NCI-H226 (cell line): ENCODE data around the gene MAPKAPK5.
"Not testable (repeated sequence)": the region's sequence is repeated elsewhere in the genome, so short reads cannot be mapped to it uniquely, and the experiment has no call there.

Source experiments
- DNase-seq: peaks from one replicate; pipeline ENCODE4 v3.0.0-alpha.2; 2015

Gene MAPKAPK5

GRCh38 chr12:111828338-111828979, 13.6 kb upstream of the MAPKAPK5 start:
- no peak for DNase-seq

- DNase-seq: not testable (repeated sequence)
Measured at GRCh38 chr12:111829635-111830034, 12.4 kb upstream of the MAPKAPK5 start.

- DNase-seq: not testable (repeated sequence)
Measured at GRCh38 chr12:111834740-111835386, 7.2 kb upstream of the MAPKAPK5 start.

GRCh38 chr12:111835531-111836181, 6.4 kb upstream of the MAPKAPK5 start:
- not testable (repeated sequence) for DNase-seq

- no peak for DNase-seq
Measured at GRCh38 chr12:111838353-111838752, 3.7 kb upstream of the MAPKAPK5 start.

- no peak for DNase-seq
Measured at GRCh38 chr12:111840807-111841206, 1.2 kb upstream of the MAPKAPK5 start.

- no peak for DNase-seq
Measured at GRCh38 chr12:111841236-111841749, 735 bp upstream of the MAPKAPK5 start.

- no peak for DNase-seq
Measured at GRCh38 chr12:111842556-111843396, 748 bp downstream of the MAPKAPK5 start.

GRCh38 chr12:111846016-111846415, 4.0 kb downstream of the MAPKAPK5 start:
- no peak for DNase-seq

GRCh38 chr12:111850526-111850925, 8.5 kb downstream of the MAPKAPK5 start:
- no peak for DNase-seq

GRCh38 chr12:111858186-111858585, 16.2 kb downstream of the MAPKAPK5 start:
- DNase-seq: no peak

GRCh38 chr12:111858778-111859177, 16.8 kb downstream of the MAPKAPK5 start:
- DNase-seq: no peak

GRCh38 chr12:111864913-111865312, 22.9 kb downstream of the MAPKAPK5 start:
- no peak for DNase-seq

GRCh38 chr12:111867531-111867930, 25.5 kb downstream of the MAPKAPK5 start:
- no peak for DNase-seq

- DNase-seq: no peak
Measured at GRCh38 chr12:111868676-111869588, 26.9 kb downstream of the MAPKAPK5 start.

- DNase-seq: no peak
Measured at GRCh38 chr12:111869671-111870070, 27.6 kb downstream of the MAPKAPK5 start.

GRCh38 chr12:111870216-111870615, 28.2 kb downstream of the MAPKAPK5 start:
- DNase-seq: no peak

GRCh38 chr12:111870706-111871105, 28.7 kb downstream of the MAPKAPK5 start:
- DNase-seq: no peak

GRCh38 chr12:111873113-111873512, 31.1 kb downstream of the MAPKAPK5 start:
- no peak for DNase-seq

- DNase-seq: no peak
Measured at GRCh38 chr12:111881716-111882115, 39.7 kb downstream of the MAPKAPK5 start.

GRCh38 chr12:111886662-111887545, 44.9 kb downstream of the MAPKAPK5 start:
- DNase-seq: no peak
